Astrocyte of the hippocampus (primary cell): ENCODE measurements around the gene LRP1B.
"Not testable (repeated sequence)": the region's sequence is repeated elsewhere in the genome, so short reads cannot be mapped to it uniquely, and the experiment has no call there.

Experiments used
- DNase-seq: peaks from one replicate; pipeline ENCODE4 v3.0.0; 2011; ENCODE audit warnings: low read depth, low spot score

Gene LRP1B

DNA sequence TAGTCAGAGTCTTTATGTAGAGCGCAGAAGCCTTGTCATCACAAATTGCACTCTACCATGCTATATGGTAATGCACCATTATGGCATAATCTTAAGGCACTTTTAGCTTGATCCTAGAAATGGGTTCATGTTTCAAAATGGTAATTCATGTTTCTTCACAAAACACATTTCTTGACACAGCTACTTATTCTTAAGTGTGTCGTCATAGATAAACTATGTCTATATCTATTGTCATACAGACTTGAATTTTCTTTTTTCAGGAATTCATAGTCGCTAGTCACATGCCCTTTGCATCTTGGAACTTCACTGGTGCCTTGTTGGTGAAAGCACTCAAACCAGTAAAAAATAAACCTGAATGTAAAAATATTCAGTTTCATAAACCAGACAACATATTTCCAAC lies 1578.2 kb downstream of the LRP1B start:
- DNase-seq, result no peak

GRCh38 chr2:140551287-140551686 lies 1579.5 kb downstream of the LRP1B start:
- peak; percentile 7 for DNase-seq

DNA sequence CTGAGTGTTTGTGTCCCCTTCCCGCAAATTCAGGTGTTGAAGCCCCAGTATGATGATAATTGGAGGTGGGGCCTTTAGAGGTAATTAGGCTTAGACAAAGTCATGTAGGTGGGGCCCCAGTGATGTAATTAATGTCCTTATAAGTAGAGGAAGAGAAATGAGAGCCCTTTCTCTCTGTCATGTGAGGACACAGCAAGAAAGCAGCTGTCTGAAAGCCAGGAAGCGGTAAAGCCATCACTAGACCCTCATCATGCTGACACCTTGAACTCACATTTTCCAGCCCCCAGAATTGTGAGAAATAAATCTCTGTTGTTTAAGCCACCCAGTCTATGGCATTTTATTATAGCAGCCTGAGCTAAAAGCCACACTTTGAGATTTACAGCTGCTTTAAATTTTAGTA lies 1580.0 kb downstream of the LRP1B start:
- no peak for DNase-seq

- DNase-seq, result not testable (repeated sequence)
Observed at GRCh38 chr2:140544769-140545168, 1586.0 kb downstream of the LRP1B start.

DNA sequence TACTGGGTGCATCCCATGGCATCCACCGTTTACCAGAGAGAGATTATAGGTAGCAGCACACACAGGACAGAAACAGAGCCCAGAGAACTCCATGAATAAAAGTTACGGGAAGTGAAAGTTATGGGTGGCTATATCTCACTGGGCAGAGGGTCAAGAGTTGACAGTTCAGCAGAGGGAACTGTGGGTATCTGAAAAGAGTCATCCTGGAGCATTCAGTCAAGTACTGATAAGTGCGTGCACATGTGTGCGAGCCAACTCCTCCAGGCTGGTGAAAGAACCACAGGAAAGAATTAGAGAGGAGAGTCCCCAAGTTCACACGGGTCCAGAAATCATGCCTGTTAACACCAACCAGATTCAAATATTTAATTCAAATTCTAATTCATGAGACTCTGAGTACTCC lies 1588.2 kb downstream of the LRP1B start:
- DNase-seq, result no peak

- peak; percentile 5 for DNase-seq
Observed at GRCh38 chr2:140539242-140539875, 1591.5 kb downstream of the LRP1B start.

GRCh38 chr2:140529706-140530105 lies 1601.1 kb downstream of the LRP1B start:
- no peak for DNase-seq

GRCh38 chr2:140528982-140529381 lies 1601.8 kb downstream of the LRP1B start:
- DNase-seq, result no peak

DNA sequence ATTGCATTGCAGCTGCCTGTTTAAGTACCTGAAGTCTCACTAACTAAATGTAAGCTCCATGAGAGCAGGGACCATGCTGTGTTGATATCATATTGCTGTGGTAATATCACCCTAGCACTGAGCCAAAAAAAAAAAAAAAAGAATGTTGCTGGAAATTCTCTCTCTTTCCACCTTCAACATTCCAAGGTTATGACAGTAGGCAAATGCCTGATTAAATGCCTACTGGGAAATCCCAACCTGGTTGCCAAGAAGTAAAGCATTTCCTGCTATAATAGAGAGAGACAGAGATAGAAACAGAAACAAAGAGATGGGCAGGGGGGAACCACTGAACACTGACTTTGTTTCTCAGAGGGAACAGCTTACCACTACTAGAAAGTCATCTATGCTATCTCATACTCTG lies 1604.2 kb downstream of the LRP1B start:
- DNase-seq, result peak; percentile 67

DNA sequence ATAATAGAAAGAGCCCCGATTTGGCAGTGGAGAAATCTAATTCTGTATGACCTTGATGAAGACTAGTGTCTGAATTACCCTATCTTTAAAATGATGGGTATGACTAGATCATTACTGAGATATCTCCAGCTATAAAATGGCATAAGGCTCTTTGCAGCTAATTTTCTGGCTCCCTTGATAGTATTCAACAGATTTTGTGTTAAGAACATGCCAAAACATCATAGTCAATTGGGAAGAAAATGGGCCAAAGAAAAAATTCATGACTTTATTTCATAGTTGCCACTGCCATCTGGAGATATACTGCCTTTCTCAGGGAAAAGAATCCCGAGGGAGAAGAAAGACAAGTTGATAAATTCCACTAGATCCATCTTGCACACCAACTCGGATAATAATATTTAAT lies 1618.7 kb downstream of the LRP1B start:
- no peak for DNase-seq

- DNase-seq, result no peak
Observed at GRCh38 chr2:140509765-140510164, 1621.1 kb downstream of the LRP1B start.

DNA sequence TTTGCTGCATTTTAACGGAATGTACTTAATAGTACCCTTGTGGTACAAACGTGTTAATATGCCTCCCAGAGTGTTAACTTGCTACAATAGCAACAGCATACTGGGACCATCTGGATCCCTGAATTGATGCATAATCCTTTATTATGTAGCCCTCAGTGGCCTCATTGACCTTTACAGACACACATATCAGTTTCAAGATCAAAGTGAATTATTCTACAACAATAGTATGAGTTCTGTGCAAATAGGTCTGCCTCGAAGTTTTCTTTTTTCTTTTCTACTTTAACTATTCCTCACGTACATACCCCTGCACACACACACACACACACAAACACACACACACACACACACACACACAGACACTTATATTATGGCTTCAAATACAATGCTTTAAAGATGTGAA lies 1622.1 kb downstream of the LRP1B start:
- no peak for DNase-seq

GRCh38 chr2:140506606-140507005 lies 1624.2 kb downstream of the LRP1B start:
- peak; percentile 74 for DNase-seq

DNA sequence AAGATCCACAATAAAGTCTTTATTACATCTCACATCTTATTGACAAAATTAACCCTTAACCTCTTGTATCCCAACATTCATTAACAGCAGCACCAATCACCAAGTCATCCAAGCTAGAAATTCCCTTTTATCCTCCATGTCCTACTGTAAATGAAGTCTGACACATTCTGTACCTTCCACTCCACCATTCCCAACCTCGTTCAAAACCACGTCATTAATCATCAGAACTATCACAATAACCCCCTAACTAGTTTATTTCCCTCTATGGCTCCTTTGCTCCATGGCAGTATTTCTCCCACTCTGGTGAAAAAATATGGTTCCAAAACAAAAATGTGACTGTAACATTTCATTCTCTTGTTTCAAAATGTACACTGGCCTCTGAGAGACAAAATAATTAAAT lies 1626.2 kb downstream of the LRP1B start:
- peak; percentile 52 for DNase-seq

- peak; percentile 88 for DNase-seq
Observed at GRCh38 chr2:140502951-140503630, 1627.7 kb downstream of the LRP1B start.

GRCh38 chr2:140498360-140498759 lies 1632.5 kb downstream of the LRP1B start:
- DNase-seq, result no peak

GRCh38 chr2:140496714-140497113 lies 1634.1 kb downstream of the LRP1B start:
- DNase-seq, result no peak

DNA sequence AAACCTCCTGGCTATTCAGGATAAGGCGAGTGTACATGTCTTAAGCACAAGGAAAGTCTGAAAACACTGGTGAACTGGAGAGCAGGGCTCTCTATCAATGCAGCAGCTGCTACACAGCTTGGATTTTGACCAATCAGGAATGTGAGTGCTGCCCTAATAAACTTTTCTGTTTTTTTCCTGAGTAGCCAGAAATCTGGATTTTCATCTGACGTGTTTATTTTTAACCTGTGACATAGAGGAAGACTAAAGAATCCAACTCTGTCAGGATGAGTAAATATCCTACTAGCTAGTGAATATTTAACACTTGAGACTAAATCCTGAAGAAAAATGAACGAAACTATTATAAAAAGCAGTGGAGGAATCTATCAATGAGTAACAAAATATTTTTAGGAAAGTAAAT lies 1638.9 kb downstream of the LRP1B start:
- DNase-seq, result no peak

- DNase-seq, result no peak
Observed at GRCh38 chr2:140489193-140489592, 1641.6 kb downstream of the LRP1B start.

- DNase-seq, result no peak
Observed at GRCh38 chr2:140481136-140481535, 1649.7 kb downstream of the LRP1B start.

DNA sequence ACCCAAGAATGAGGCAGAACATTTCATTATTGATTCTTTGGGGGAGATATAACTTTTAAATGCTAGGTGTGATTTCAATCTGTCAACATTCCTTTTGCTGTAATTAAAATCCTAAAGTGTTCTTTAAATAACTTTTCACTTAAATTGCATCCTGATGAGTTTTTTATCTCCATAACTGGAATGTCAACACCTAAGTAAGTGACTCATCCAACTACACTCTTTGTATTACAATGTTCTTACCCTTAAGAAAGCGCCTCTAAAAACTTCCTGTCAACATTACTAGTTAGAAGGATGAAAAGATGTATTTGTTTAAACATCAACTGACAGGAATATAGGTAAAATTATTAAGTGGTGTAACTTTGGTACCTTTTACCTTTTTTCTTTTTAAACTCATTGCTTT lies 1657.0 kb downstream of the LRP1B start:
- no peak for DNase-seq

- no peak for DNase-seq
Observed at GRCh38 chr2:140472676-140473075, 1658.1 kb downstream of the LRP1B start.

DNA sequence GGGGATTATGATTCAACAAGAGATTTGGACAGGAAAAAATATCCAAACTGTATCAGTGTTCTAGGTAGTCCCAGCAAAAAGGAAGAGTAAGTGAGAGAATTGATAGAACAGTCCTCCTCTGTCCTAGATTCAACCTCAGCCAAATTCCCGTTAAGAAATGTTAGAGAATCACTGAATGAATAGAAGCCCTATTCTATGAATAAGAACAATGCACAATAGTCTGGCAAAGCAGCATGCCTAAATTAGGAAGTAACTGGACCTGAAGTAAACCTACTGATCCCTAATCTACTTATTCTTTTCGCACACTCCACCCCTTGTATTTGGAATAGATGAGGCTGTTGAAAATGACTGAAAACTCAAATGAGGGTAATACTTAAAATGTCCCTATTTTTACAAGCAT lies 1665.5 kb downstream of the LRP1B start:
- DNase-seq, result no peak

- no peak for DNase-seq
Observed at GRCh38 chr2:140462990-140463389, 1667.8 kb downstream of the LRP1B start.
